Measurements from ENCODE around the gene PMEL.

- TF ChIP-seq POLR2A (IDR thresholded peaks at IDR 0.05) (no peak), EP300 (IDR thresholded peaks at IDR 0.05) (no peak), POLR2AphosphoS5 (IDR thresholded peaks at IDR 0.05) (no peak)
- TF ChIP-seq, protein P1, sequence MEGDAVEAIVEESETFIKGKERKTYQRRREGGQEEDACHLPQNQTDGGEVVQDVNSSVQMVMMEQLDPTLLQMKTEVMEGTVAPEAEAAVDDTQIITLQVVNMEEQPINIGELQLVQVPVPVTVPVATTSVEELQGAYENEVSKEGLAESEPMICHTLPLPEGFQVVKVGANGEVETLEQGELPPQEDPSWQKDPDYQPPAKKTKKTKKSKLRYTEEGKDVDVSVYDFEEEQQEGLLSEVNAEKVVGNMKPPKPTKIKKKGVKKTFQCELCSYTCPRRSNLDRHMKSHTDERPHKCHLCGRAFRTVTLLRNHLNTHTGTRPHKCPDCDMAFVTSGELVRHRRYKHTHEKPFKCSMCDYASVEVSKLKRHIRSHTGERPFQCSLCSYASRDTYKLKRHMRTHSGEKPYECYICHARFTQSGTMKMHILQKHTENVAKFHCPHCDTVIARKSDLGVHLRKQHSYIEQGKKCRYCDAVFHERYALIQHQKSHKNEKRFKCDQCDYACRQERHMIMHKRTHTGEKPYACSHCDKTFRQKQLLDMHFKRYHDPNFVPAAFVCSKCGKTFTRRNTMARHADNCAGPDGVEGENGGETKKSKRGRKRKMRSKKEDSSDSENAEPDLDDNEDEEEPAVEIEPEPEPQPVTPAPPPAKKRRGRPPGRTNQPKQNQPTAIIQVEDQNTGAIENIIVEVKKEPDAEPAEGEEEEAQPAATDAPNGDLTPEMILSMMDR (IDR thresholded peaks at IDR 0.05): no peak
These were observed 35.8 kb upstream of the PMEL start for GRCh38 chr12:56001487-56002100.

Data from upper lobe of left lung (tissue), 4 donors.